Mononuclear cell (primary cell): ENCODE measurements around the gene BUD13. TPM values are rescaled to one million over a fixed set of nuclear protein-coding genes. Genes with fewer than 3 reads are reported as not detected.
A peak's percentile ranks its signal among the peaks of the same experiment; 100 is the strongest.
"Not testable (repeated sequence)": the region's sequence is repeated elsewhere in the genome, so short reads cannot be mapped to it uniquely, and the experiment has no call there.

Source experiments
- H3K27me3 ChIP-seq: 2 replicates; pipeline ENCODE4 v1.6.0; 2011; ENCODE audit warnings: low read length, control low read depth; ENCODE audit not compliant: insufficient read depth
- H3K4me1 ChIP-seq: 2 replicates; pipeline ENCODE4 v1.5.1; 2011; ENCODE audit warnings: mild to moderate bottlenecking, low read length, control low read depth; ENCODE audit not compliant: insufficient read depth
- H3K4me3 ChIP-seq: 2 replicates; pipeline ENCODE4 v1.5.1; 2011; ENCODE audit warnings: mild to moderate bottlenecking, low read length, moderate library complexity
- H3K9me3 ChIP-seq: 2 replicates; pipeline ENCODE4 v1.5.1; 2011; ENCODE audit warnings: low read depth, mild to moderate bottlenecking, control low read depth, low read length
- total RNA-seq: library from RNA; depleted of rRNA; stranded (reverse); fragments of >200 nt; gene quantifications from one replicate; pipeline ENCODE4 v1.2.3, GENCODE V29; 2012

Gene BUD13
- total RNA-seq, 1 donor = 5.5 TPM

GRCh38 chr11:116786966-116787365 is 14.2 kb upstream of the BUD13 start:
- Histone ChIP-seq H3K4me3 (peak overlapping the region; percentile 76), H3K4me1 (peaks cover 27% of the 10 kb centered on the region), H3K27me3 (no peaks in the 10 kb centered on the region), H3K9me3 (no peaks in the 10 kb centered on the region)

GRCh38 chr11:116786326-116786725 is 13.5 kb upstream of the BUD13 start:
- no peak overlapping the region for H3K4me3 ChIP-seq

GRCh38 chr11:116782728-116783127 is 9.9 kb upstream of the BUD13 start:
- Histone ChIP-seq H3K4me1 (peaks cover 13% of the 10 kb centered on the region), H3K27me3 (no peaks in the 10 kb centered on the region), H3K9me3 (no peaks in the 10 kb centered on the region), H3K4me3 (no peak overlapping the region)

More at GRCh38 chr11:116786326-116786725, 13.5 kb upstream of the BUD13 start:
- Histone ChIP-seq H3K9me3 (no peaks in the 10 kb centered on the region), H3K4me1 (peaks cover 24% of the 10 kb centered on the region), H3K27me3 (no peaks in the 10 kb centered on the region)

DNA sequence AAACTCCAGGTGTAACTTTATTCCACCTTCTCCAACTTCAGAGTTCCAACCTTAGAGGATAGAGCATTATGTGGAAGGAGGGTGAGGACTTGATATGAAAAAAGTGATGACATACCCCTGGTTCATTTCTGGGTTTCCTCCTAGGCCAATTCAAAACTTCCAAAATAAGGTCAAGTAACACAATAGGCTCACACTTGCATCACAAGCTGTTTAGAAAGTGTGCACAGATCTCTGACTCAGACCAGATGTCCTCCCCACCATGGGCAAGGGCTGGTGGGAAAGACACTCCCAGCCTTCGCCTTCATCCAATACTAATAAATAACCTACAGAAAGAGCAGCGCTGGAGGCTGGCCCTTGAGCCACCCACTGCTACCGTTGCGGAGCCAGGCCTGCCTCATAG is 5.8 kb upstream of the BUD13 start:
- H3K9me3 ChIP-seq = no peaks in the 10 kb centered on the region
- H3K27me3 ChIP-seq = no peaks in the 10 kb centered on the region
- peaks cover 4% of the 10 kb centered on the region for H3K4me1 ChIP-seq
- H3K4me3 ChIP-seq = no peak overlapping the region

DNA sequence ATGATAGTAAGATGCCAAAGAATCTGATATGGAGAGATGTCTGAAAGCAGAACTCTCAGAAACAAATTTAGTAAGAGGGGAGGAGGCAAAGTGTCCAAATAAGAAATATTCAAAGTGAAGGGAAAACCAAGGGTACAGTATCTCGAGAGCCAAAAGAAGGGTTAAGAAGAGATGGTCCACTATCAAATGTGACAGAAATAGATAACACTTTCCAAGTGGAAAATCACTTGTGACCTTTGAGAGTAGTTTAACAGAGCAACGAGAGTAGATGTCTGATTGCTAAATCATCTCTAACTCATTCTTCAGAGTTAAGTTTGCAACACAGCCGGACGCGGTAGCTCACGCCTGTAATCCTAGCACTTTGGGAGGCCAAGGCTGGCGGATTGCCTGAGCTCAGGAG is 4.3 kb upstream of the BUD13 start:
- Histone ChIP-seq H3K4me1 (peaks cover 12% of the 10 kb centered on the region), H3K4me3 (no peak overlapping the region), H3K27me3 (no peaks in the 10 kb centered on the region), H3K9me3 (no peaks in the 10 kb centered on the region)

DNA sequence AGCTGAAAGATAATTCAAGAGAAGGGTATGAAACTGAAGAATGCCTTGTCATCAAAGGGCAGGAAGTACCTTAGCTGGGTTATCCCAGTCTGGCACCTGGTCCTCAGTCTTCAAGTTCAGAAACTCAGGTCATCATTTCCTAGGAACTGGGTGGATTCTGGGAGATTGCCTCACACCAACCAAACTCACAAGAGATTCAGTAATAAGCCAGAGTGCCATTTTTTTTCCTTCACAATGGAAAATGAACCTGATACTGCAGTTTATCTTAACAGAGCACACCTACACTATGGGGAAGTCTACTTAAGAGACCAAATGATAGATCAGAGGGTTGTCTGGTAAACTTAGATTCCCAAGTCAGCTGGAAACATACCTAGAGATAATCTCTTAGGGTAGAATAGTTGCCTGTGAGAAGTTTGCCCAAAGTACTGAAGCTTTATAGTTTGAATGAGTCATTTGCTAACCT is 3.8 kb upstream of the BUD13 start:
- H3K4me1 ChIP-seq = peaks cover 17% of the 10 kb centered on the region
- no peak overlapping the region for H3K4me3 ChIP-seq
- H3K9me3 ChIP-seq = no peaks in the 10 kb centered on the region
- H3K27me3 ChIP-seq = no peaks in the 10 kb centered on the region

DNA sequence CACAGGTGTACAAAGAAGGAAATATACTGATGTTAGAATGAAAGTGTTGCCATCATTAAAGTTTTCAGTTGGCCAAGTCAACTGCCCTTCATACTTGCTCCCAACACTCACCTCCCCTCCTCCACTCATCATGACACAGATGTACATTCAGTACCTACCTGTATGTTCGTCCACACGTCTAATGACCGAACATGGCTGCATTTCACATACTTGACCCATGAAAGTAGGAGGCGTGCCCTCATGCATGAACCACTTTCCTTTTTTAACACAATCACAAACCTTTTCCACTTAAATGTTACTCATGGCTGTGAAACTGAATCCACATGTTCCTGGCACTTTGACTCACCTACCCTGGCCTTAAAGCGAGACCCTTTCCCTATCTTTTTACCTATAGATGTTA is 3.2 kb upstream of the BUD13 start:
- no peaks in the 10 kb centered on the region for H3K27me3 ChIP-seq
- H3K4me1 ChIP-seq = peaks cover 21% of the 10 kb centered on the region
- H3K4me3 ChIP-seq = no peak overlapping the region
- no peaks in the 10 kb centered on the region for H3K9me3 ChIP-seq

- Histone ChIP-seq H3K9me3 (no peaks in the 10 kb centered on the region), H3K4me3 (no peak overlapping the region), H3K4me1 (peaks cover 32% of the 10 kb centered on the region), H3K27me3 (no peaks in the 10 kb centered on the region)
Observed at GRCh38 chr11:116774661-116775060, 1.9 kb upstream of the BUD13 start.

DNA sequence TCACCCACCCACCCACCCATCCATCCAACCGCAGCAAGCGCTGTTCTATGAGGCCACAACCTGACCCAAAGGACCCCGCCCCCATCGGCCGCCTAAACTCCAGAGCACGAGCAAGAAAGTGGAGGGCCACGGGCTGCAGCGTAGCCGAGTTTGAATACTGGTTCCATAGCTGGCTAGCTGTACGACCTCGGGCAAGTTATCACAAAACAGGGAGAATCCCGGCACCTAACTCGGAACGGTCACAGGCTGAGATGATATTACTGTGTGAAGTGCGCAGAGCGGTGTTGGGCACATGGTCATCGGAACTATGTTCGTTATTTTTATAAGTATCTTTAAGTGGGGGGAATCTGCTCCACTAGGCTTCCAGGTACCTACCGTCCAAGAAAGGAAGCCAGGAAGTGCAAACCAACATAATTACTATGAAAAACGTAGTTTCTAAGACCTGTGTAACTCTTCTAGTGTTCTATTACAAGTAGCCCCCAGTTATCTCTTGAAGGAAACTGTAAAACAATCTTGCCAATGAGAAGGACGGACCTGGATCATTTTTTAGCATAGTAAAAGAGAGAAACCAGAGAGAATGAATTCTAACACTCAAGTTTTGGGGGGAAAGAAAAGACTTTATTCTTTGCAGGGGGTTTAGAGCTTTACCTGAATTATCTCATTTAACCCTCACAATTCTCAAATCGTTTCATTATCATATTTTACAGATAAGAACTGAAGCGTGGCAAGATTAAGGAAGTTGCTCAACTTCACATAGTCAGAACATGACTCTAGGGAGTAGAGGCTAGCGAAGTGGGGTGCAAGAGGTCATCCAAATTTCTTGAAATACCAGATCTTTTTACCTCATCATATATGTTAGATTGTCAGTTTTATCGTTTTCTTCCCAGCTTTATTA is 663 bp upstream of the BUD13 start:
- H3K27me3 ChIP-seq = no peaks in the 10 kb centered on the region
- peak overlapping the region; percentile 87 for H3K4me3 ChIP-seq
- peaks cover 32% of the 10 kb centered on the region for H3K4me1 ChIP-seq
- H3K9me3 ChIP-seq = no peaks in the 10 kb centered on the region

GRCh38 chr11:116771935-116772334 is 852 bp downstream of the BUD13 start:
- H3K4me3 ChIP-seq = peak overlapping the region; percentile 87

DNA sequence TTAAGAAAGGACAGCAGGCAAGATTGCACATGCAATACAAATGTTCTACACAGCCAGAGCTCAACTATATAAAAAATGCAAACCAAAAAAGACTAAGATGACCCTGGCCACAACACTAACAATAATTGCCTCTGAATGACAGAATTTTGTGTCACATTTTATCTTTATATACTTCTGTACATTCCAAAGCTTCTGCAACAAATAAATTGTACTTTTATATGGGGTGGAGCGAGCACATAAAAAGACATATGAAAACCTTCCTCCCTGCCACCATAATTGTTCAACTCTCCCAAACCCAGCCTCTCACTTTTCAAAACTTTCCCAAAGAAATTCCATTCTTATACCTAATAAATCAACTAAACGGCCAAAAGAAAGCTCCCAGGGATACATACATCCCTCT is 10.7 kb downstream of the BUD13 start:
- Histone ChIP-seq H3K4me3 (no peak overlapping the region), H3K9me3 (no peaks in the 10 kb centered on the region), H3K27me3 (no peaks in the 10 kb centered on the region), H3K4me1 (no peaks in the 10 kb centered on the region)

More at GRCh38 chr11:116771935-116772334, 852 bp downstream of the BUD13 start:
- H3K4me1 ChIP-seq = peaks cover 32% of the 10 kb centered on the region
- no peaks in the 10 kb centered on the region for H3K9me3 ChIP-seq
- H3K27me3 ChIP-seq = no peaks in the 10 kb centered on the region

DNA sequence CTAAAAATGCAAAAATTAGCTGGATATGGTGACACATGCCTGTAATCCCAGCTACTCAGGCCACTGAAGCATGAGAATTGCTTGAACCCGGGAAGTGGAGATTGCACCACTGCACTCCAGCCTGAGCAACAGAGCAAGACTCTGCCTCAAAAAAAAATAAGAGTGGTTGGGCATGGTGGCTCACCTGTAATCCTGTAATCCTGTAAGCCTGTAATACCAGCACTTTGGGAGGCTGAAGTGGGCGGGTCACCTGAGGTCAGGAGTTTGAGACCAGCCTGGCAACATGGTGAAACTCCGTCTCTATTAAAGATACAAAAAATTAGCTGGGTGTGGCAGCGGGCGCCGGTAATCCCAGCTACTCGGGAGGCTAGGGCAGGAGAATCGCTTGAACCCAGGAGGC is 16.7 kb downstream of the BUD13 start:
- not testable (repeated sequence) for H3K4me3 ChIP-seq, H3K27me3 ChIP-seq, H3K9me3 ChIP-seq, H3K4me1 ChIP-seq

DNA sequence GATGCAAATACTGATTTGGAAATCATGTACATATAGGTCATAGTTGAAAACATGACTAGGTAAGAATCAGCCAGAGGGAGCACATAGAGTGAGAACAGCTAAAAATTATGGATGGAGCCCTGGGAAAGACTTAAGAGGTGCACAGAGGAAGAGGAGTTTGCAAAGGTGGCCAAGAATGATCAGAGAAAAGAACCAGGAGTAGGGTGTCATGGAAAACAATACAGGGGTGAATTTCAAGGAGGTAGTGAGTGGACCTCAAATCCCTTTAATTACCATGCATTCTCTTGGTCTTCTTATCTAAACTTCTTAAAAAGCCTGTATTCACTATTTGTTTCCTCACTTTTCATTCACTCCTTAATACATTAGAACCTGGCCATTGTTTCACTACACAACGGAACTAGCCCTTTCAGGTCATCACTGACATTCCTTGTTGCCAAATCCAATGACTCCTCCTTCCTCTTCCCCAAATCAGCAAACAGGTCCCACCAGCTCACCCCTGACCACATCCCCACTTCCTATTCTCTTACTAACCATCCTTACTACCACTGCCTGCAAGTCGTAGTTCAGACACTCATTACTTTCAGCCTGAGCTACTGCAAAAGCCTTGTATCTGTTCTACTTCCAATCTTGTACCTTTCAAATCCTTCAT is 22.6 kb downstream of the BUD13 start:
- Histone ChIP-seq H3K4me1 (peaks cover 8% of the 10 kb centered on the region), H3K27me3 (no peaks in the 10 kb centered on the region), H3K4me3 (no peak overlapping the region), H3K9me3 (no peaks in the 10 kb centered on the region)

GRCh38 chr11:116742104-116742503 is 30.7 kb downstream of the BUD13 start:
- H3K9me3 ChIP-seq = no peaks in the 10 kb centered on the region
- H3K4me3 ChIP-seq = no peak overlapping the region
- H3K4me1 ChIP-seq = no peaks in the 10 kb centered on the region
- H3K27me3 ChIP-seq = no peaks in the 10 kb centered on the region

- no peaks in the 10 kb centered on the region for H3K4me1 ChIP-seq
- H3K9me3 ChIP-seq = no peaks in the 10 kb centered on the region
Observed at GRCh38 chr11:116740741-116741140, 32.0 kb downstream of the BUD13 start.

More at GRCh38 chr11:116740741-116741140, 32.0 kb downstream of the BUD13 start:
- Histone ChIP-seq H3K27me3 (no peaks in the 10 kb centered on the region), H3K4me3 (no peak overlapping the region)
